Smooth muscle cell (in vitro differentiated cells): Measurements from ENCODE around the gene OTOGL. TPM values are rescaled to one million over a fixed set of nuclear protein-coding genes. Genes with fewer than 3 reads are reported as not detected.
A peak's percentile ranks its signal among the peaks of the same experiment; 100 is the strongest.

ENCODE experiments used
- DNase-seq: peaks from one replicate; lab custom pipeline; 2025; ENCODE audit not compliant: unreplicated experiment; lab: John Stamatoyannopoulos, UW
- H2AFZ ChIP-seq: fragments of 200-600 bp; sonication (generic); 2 replicates; pipeline ENCODE4 v1.6.0; 2016; ENCODE audit warnings: antibody characterized with exemption, low read depth, mild to moderate bottlenecking
- H3F3A ChIP-seq: fragments of 200-600 bp; sonication (generic); 2 replicates; pipeline ENCODE4 v1.6.0; 2017; ENCODE audit warnings: antibody characterized with exemption, low read depth
- H3K27ac ChIP-seq: fragments of 200-600 bp; sonication (generic); 2 replicates; pipeline ENCODE4 v1.5.1; 2016; ENCODE audit warnings: low read depth, mild to moderate bottlenecking
- H3K27me3 ChIP-seq: fragments of 200-600 bp; sonication (generic); 2 replicates; pipeline ENCODE4 v1.6.1; 2016; ENCODE audit warnings: low read depth, mild to moderate bottlenecking
- H3K36me3 ChIP-seq: fragments of 200-600 bp; sonication (generic); 2 replicates; pipeline ENCODE4 v1.5.1; 2016; ENCODE audit warnings: low read depth
- H3K4me1 ChIP-seq: fragments of 200-600 bp; sonication (generic); 2 replicates; pipeline ENCODE4 v1.5.1; 2016; ENCODE audit warnings: low read depth
- H3K4me2 ChIP-seq: fragments of 200-600 bp; sonication (generic); 2 replicates; pipeline ENCODE4 v1.6.0; 2016; ENCODE audit warnings: mild to moderate bottlenecking
- H3K4me3 ChIP-seq: fragments of 200-600 bp; sonication (generic); 2 replicates; pipeline ENCODE4 v1.5.1; 2016; ENCODE audit warnings: mild to moderate bottlenecking
- H3K79me2 ChIP-seq: fragments of 200-600 bp; sonication (generic); 2 replicates; pipeline ENCODE4 v1.6.0; 2016; ENCODE audit warnings: low read depth, mild to moderate bottlenecking
- H3K9ac ChIP-seq: fragments of 200-600 bp; sonication (generic); 2 replicates; pipeline ENCODE4 v1.6.0; 2016; ENCODE audit warnings: low read depth
- H3K9me3 ChIP-seq: fragments of 200-600 bp; sonication (generic); replicated peaks from 2 replicates; pipeline ENCODE4 v1.5.1; 2016; ENCODE audit warnings: low read depth
- H4K20me1 ChIP-seq: fragments of 200-600 bp; sonication (generic); 2 replicates; pipeline ENCODE4 v1.6.0; 2016; ENCODE audit warnings: low read depth
- WGBS: methylation state at CpG from one replicate; pipeline ENCODE4 v1.1.7; 2016; ENCODE audit warnings: low lambda C conversion rate; 5-methylcytosine and 5-hydroxymethylcytosine counted together
- polyA plus RNA-seq: library from polyadenylated mRNA; unstranded; fragments of >200 nt; fragmentation: Nextera tagmentation; extraction: Ambion mirVana; gene quantifications from 2 replicates; pipeline ENCODE4 v1.2.1, GENCODE V29; 2016
- small RNA-seq: library from RNA; depleted of rRNA; stranded (forward); fragments of <200 nt; gene quantifications from one replicate; pipeline ENCODE3, GENCODE V24; 2014
- total RNA-seq: library from RNA; depleted of rRNA; stranded (reverse); fragments of >200 nt; gene quantifications from 2 replicates; pipeline ENCODE4 v1.2.3, GENCODE V29; 2014
- TF ChIP-seq, protein P1 (sequence below): fragments of 200-600 bp; sonication (generic); IDR thresholded peaks from 2 replicates; pipeline ENCODE4 v1.5.1; 2017; ENCODE audit warnings: borderline replicate concordance, mild to moderate bottlenecking, antibody characterized with exemption; ENCODE audit not compliant: insufficient read depth, poor library complexity, severe bottlenecking

The OTOGL gene
- total and polyA plus RNA-seq, 2 experiments from 2014 or later, result 0.09 TPM; not detected in 1

DNA sequence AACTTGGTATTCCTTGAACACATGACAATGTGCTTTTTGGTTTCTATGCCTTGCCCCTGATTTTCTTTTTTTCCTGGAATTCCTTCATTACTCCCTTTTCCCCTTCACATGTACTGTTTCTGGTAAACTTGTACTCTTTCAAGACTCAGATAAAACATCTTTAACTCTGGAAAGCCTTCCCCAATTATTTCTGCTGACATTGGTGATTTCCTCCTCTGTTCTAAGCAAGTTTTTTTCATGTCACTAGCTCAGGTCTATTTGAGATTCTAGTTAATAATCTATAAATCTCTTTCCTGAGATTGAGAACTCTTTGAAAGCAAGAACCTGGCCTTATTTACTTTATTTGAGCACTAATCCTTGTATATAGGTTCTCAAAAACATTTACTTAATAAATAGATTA is 320.7 kb downstream of the OTOGL start:
- H2AFZ ChIP-seq, result no peak overlapping the region

DNA sequence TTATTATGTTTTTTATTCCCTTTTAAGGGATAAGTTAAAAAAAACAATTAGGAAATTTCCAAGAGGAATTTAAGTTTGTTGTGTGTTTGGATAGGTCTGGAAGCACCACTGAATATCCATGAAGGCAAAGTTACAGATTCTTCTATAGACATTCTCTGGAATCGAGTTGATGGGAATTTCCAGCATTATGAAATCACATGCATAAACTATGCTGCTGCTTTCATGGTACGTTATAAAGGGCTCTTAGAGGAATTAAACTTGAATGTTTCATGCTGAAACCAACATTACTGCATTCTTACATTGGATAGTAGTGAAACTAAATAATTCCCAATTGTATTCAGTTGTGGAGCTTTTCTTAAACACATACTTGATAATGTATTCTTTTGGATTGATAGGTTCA is 323.2 kb downstream of the OTOGL start:
- Histone ChIP-seq H3K4me2 (no peak overlapping the region), H3K4me1 (no peaks in the 10 kb centered on the region)

More for the DNA sequence above, 320.7 kb downstream of the OTOGL start:
- no peaks in the 10 kb centered on the region for H3K79me2 ChIP-seq
- H3K36me3 ChIP-seq, result no peaks in the 10 kb centered on the region
- H3K9ac ChIP-seq, result no peak overlapping the region
- H3F3A ChIP-seq, result no peaks in the 10 kb centered on the region
- H3K27me3 ChIP-seq, result peaks cover 4% of the 10 kb centered on the region
- no peaks in the 10 kb centered on the region for H4K20me1 ChIP-seq
- TF ChIP-seq, protein P1, sequence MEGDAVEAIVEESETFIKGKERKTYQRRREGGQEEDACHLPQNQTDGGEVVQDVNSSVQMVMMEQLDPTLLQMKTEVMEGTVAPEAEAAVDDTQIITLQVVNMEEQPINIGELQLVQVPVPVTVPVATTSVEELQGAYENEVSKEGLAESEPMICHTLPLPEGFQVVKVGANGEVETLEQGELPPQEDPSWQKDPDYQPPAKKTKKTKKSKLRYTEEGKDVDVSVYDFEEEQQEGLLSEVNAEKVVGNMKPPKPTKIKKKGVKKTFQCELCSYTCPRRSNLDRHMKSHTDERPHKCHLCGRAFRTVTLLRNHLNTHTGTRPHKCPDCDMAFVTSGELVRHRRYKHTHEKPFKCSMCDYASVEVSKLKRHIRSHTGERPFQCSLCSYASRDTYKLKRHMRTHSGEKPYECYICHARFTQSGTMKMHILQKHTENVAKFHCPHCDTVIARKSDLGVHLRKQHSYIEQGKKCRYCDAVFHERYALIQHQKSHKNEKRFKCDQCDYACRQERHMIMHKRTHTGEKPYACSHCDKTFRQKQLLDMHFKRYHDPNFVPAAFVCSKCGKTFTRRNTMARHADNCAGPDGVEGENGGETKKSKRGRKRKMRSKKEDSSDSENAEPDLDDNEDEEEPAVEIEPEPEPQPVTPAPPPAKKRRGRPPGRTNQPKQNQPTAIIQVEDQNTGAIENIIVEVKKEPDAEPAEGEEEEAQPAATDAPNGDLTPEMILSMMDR, result no peak
- no peaks in the 10 kb centered on the region for H3K4me1 ChIP-seq
- no peak overlapping the region for H3K4me3 ChIP-seq
- no peak for DNase-seq
- H3K27ac ChIP-seq, result no peak overlapping the region
- no peak overlapping the region for H3K4me2 ChIP-seq
- no peaks in the 10 kb centered on the region for H3K9me3 ChIP-seq

More for the DNA sequence above, 323.2 kb downstream of the OTOGL start:
- no peak overlapping the region for H3K27ac ChIP-seq
- DNase-seq, result no peak
- H3K36me3 ChIP-seq, result no peaks in the 10 kb centered on the region
- H3K9ac ChIP-seq, result no peak overlapping the region
- H4K20me1 ChIP-seq, result no peaks in the 10 kb centered on the region
- 13% methylated on average over 2 of the region's 2 CpGs for WGBS
- peak overlapping the region; percentile 6 for H2AFZ ChIP-seq
- no peaks in the 10 kb centered on the region for H3K27me3 ChIP-seq
- TF ChIP-seq, protein P1, result no peak
- no peaks in the 10 kb centered on the region for H3K9me3 ChIP-seq
- H3K79me2 ChIP-seq, result no peaks in the 10 kb centered on the region
- H3F3A ChIP-seq, result no peaks in the 10 kb centered on the region
- H3K4me3 ChIP-seq, result no peak overlapping the region

Small RNA genes within 50 kb of the gene (small RNA-seq; reads per million reads assigned to genes)
- gene RN7SKP261, result not detected
- gene RNU7-106P, result not detected

Other genes with a start within 250 kb of the OTOGL start
- 98.7 and 120 TPM in 2 replicates for gene PPP1R12A, start 164.4 kb upstream of the OTOGL start, total RNA-seq
- gene PPP1R12A, start 164.4 kb upstream of the OTOGL start, polyA plus RNA-seq, result 102 and 105 TPM in 2 replicates